Activated naive CD4-positive, alpha-beta T cell treated with Interleukin-2 at 50 U/mL for 16 hours (primary cell): ENCODE results near the gene RMRP.
A peak's percentile ranks its signal among the peaks of the same experiment; 100 is the strongest.
"Not testable (repeated sequence)": the region's sequence is repeated elsewhere in the genome, so short reads cannot be mapped to it uniquely, and the experiment has no call there.

Experiments used
- DNase-seq: peaks from one replicate; pipeline ENCODE4 v3.0.0-alpha.2; 2020

The RMRP gene

DNA sequence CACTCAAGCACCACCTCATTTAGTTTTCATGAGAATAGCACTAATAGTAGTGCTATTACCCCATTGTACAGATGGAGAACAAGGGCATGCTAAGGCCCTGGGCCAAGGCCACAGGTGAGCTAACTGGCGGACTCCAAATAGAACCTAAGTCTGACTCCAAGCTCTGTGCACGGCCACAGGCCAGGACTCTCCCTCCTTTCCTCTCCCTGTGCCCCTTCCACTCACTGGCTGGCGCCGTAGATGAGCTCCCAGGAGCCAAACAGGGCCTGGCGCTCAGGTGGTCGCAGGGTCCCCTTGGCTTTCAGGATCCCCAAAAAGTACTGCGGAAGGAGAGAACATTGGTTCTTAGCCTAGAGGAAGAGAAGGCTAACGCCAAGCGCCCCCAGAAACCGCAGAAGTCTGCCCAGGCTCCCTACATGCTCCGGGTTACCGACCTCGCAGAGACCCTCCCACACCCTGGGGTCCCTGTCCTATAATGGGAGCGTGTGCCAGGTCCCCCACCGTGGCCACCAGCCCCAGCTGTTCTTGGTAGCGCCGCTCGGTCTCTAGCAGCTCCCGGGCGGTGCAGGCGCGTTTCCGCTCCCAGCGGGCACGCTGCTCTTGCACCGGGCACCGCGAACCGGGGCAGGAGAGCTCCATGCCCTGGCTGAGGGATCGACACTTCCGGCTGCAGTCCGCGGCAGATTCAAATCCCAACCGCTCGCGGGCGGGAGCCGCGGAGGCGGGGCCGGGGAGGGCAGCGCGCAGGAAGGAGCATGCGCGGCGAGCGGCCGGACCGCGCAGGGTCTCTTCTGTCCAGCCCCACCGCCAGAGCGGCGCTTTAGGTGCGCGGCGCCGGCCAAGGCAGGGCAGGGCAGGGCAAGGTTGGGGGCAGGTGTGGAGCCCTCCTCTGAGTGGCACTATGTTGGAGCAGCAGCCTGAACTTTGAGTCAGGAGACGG is 7.0 kb upstream of the RMRP start, which contains the start of gene ARHGEF39:
TSS of gene ARHGEF39 (minus strand) at position 665 of the 940 bp plus-strand sequence. CDS start at position 639, 26 bp downstream.
- peak; percentile 77 for DNase-seq

- DNase-seq: no peak
These were observed 4.6 kb upstream of the RMRP start for GRCh38 chr9:35662437-35662836.

DNA sequence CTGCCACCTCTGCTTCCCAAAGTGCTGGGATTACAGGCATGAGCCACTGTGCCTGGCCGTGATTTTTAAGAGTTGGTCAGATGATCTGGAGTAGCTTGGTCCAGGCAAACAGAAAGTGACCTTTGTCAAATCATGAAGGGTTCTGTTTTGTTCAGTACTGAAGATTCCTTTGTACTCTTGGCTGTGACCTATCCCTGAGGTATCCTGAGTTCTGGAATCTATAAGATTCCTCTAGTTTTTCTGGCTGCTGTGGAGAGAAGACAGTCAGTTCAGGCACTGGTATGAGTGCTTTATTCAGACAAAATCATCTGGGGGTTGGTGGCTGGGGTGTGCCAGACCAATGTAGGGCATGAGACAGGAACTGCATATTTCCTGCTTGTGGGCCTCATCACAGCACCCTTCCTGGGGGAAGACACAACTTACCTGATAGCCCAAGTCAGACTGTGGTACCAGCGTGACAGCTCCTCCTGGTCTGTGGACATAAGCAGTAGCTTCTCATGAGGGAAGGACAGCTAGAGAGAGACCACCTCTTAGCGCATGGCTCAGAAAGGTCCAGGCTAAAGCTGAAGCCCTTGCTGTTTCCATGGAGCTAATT is 4.0 kb upstream of the RMRP start:
- peak; percentile 34 for DNase-seq

DNA sequence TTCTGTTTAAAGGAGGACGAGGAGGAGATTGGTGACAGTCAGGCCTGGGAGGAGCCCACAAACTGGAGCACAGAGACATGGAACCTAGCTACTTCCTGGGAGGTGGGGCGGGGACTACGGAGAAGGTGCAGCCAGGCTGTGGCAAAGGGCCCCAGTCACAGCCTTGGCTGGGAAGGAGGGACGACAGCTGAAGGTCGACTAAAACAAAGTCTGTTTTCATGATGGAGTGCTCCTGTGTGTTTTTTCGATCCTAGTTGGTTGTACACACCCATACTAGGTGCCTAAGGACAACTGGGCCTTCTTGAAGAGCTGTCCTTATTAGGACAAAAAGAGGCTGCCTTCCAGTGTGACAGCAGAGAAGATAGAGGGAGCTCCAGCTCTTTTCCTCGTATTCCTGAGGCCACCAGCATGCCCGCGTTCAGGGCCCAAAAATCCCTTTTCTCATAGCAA is 3.2 kb upstream of the RMRP start:
- DNase-seq: no peak

DNA sequence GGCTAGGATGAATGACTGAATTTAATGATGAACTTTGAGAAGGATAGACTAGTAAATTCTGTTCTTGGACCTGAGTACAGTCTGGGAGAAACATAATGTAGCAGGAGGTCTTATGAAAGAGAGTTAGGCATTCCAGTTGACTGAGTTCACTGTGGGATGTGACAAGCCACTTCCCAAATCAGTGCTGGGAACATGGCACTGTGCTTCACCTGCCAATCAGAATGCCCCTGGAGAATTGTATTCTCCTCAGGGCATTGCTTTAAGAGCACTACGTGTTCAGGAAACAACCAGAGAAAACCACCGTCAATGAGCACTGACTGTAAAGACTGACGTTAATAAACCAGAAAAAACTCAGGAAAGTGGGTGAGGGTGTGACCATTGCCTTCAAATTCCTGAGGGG is 1.5 kb upstream of the RMRP start:
- no peak for DNase-seq

DNA sequence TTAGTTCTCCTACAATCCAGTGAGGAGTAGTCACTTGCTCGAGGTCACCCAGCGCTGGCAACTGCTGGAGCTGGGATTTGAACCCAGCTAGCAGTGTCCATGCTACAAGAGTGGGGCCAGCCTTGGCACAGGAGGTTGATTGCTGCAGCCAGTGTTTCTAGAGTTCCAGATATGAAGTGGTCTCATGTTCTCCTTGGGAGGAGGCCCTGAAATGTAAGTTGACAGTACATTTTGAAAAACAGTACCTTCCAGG is 1.1 kb upstream of the RMRP start:
- DNase-seq: no peak

GRCh38 chr9:35658137-35658967 is 533 bp upstream of the RMRP start, which contains the start of gene CCDC107:
TSS of gene CCDC107 (plus strand) at chr9:35658292. CDS start at chr9:35658380, 88 bp downstream.
- DNase-seq: peak; percentile 82

DNA sequence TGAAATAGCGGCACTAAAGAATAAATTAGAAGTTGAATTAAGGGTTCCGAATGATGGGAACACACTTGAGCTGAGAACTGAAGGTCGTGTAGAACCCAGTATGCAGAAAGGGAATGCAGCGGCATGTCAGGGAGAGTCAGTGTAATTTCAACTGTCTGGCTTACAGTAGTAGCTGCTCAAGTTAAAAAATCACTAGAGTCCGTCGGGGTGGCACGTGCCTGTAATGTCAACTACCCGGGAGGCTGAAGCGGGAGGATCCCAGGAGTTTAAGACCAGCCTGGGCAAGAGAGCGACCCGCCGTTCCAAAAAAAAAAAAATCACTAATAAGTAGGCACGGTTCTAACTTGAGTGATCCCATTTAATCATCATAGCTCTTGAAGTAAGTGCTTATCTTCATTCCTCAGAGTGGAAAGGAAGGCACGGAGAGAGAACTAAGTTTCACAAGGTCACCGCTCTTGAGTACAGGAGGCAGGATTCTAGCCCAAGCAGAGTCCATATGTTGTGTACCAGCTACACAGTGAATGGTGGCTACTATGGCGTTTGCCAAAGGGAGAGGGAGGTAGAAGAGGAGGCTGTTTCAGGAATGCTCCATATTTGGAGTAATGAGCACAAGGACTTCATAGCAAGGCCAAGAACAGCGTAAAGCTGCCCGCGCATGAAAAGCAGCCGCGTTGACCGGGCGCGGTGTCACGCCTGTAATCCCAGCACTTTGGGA is 831 bp downstream of the RMRP start:
- no peak for DNase-seq

DNA sequence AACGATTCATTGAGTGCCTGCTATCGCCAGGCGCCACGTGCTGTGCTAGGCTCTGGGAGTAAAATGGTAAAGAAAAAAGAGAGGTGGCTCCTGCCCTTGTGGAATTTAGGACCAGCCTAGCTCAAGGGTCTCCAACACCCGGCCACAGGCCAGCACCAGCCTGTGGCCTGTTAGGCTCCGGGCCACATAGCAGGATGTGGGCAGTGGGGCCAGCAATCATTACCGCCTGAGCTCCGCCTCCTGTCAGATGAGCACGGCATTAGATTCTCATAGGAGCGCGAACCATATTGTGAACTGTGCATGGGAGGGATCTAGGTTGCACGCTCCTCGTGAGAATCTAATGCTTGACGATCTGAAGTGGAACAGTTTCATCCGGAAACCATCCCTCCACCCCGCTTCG is 1.5 kb downstream of the RMRP start:
- DNase-seq: no peak

DNA sequence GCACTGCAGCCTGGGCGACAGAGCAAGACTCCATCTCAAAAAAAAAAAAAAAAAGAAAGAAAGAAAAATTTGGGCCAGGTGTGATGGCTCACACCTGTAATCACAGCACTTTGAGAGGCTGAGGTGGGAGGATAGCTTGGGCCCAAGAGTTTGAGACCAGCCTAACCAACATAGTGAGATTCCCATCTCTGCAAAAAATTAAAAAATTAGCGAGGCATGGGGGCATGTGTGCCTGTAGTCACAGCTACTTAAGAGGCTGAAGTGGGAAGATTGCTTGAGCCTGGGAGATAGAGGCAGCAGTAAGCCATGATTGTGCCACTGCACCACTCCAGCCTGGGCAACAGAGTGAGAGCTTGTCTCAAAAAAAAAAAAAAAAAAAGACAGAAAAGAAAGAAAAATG is 4.2 kb downstream of the RMRP start:
- no peak for DNase-seq

- no peak for DNase-seq
These were observed 5.0 kb downstream of the RMRP start for GRCh38 chr9:35652829-35653209.

GRCh38 chr9:35651956-35652828 is 5.6 kb downstream of the RMRP start:
- no peak for DNase-seq

GRCh38 chr9:35650341-35651158 is 7.3 kb downstream of the RMRP start, which contains the start of gene SIT1:
TSS of gene SIT1 (minus strand) at chr9:35650931. CDS start at chr9:35650853, 78 bp downstream.
- no peak for DNase-seq

GRCh38 chr9:35649431-35650340 is 8.1 kb downstream of the RMRP start:
- peak; percentile 53 for DNase-seq

DNA sequence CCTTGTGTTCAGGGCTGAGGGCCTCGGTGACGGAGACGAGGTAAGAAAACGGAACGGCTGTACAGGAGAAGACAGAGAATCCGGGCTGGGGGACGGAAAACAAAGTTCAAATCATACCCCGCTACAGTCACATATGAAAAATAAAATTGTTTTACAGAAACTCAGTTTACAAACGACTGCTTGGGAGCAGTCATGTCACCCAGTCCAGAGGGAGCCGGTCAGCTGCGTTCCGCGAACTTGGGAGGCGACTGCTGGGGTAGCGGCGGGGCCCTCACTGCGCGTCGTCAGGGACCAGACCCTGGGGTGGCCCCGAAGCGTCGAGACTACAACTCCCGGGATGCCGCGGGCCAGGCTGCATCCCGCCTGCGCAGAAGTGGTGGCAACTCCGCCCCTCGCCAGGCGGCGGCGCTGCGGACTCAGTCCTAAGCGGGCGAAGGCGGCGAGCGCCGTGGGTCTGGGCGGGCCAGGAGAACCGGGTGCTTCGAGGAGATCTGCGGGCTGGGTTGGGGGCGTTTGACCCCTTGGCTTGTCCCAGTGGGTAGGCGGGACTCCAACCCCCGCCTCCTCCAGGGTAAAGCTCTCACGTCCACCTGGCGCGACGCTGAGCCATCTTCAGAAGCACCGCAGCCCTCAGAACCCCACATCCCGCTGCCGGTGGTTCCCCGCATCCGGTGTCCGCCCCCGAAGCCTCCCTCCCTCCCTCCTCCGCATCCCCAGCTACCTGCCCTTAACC is 11.1 kb downstream of the RMRP start:
- peak; percentile 93 for DNase-seq

DNA sequence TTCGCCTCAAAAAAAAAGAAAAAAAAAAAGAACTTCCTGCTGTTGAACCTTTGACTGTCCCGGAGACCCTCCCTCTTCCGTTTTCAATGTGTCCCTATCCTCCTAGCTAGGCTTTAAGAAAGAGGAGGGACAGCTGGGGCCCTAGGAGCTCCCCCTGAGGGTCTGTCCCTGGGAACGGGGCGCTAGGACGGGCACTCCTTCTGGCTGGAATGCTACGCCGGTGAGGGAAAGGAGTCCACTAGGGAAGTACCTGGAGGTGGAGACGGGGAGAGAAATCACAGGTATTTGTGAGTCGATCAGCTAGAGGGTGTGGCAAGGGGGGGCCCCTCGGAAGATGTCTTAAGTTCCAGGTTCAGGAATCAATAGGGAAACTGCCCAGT is 11.7 kb downstream of the RMRP start:
- no peak for DNase-seq

- not testable (repeated sequence) for DNase-seq
These were observed 12.1 kb downstream of the RMRP start for GRCh38 chr9:35645736-35646135.

DNA sequence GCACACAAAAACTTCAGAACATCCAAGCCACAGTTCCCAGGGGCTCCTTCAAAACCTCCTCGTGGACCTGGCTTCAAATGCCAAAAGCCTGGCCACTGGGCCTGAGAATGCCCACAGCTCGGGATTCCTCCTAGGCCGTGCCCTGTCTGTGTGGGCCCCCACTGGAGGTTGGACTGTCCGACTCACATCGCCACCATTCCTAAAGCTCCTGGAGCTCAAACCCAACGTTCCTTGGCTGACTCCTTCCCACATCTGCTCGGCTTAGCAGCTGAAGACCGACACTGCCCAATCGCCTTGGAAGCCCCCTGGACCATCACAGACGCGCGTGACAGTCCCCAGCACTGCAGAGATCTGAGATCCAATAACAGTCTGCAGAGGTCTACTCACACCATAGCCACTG is 14.8 kb downstream of the RMRP start:
- DNase-seq: no peak

DNA sequence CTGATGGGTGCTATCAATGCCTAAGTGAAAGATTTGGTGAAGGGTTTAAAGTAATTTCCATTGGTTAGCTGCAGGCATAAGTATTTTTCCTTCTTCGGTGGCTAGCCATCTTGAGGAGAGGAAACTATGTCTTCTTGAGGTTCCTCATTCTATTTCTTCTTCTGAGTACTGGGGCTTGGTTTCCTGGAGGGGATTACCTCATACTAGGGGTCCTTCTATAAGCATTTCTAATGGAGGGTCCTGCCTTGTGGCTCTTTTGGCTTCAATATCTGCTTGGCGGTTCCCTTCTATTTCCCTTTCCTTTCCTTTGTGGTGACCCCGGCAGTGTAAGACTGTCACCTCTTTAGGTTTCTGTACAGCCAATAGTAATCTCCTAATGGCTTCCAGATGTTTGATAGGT is 16.3 kb downstream of the RMRP start:
- DNase-seq: not testable (repeated sequence)
